GM23338 (cell line): ENCODE measurements around the gene KCNT1. TPM values are rescaled to one million over a fixed set of nuclear protein-coding genes. Genes with fewer than 3 reads are reported as not detected.

Experiments used
- ATAC-seq: fragments of 200-7000 bp; cut with Tn5 transposase; 3 replicates; pipeline ENCODE4 v1.9.1; 2020
- DNase-seq: peaks from one replicate; pipeline ENCODE4 v3.0.0-alpha.2; 2015; ENCODE audit warnings: low spot score
- H2AFZ ChIP-seq: fragments of 200-600 bp; sonication (generic); 2 replicates; pipeline ENCODE4 v1.8.0; 2016; ENCODE audit warnings: antibody characterized with exemption, mild to moderate bottlenecking, moderate library complexity
- H3F3A ChIP-seq: fragments of 200-600 bp; sonication (generic); replicated peaks from 2 replicates; pipeline ENCODE4 v1.8.0; 2017; ENCODE audit warnings: antibody characterized with exemption, mixed run types, low read depth
- H3K27ac ChIP-seq: fragments of 200-600 bp; sonication (generic); 2 replicates; pipeline ENCODE4 v1.6.1; 2016; ENCODE audit warnings: low read depth
- H3K27me3 ChIP-seq: fragments of 200-600 bp; sonication (generic); 2 replicates; pipeline ENCODE4 v1.8.0; 2016; ENCODE audit warnings: mild to moderate bottlenecking, mixed run types, moderate library complexity; ENCODE audit not compliant: insufficient read depth
- H3K36me3 ChIP-seq: fragments of 200-600 bp; sonication (generic); 2 replicates; pipeline ENCODE4 v1.8.0; 2016; ENCODE audit warnings: mild to moderate bottlenecking; ENCODE audit not compliant: insufficient read depth
- H3K4me1 ChIP-seq: fragments of 200-600 bp; sonication (generic); 2 replicates; pipeline ENCODE4 v1.8.0; 2016; ENCODE audit warnings: mild to moderate bottlenecking, moderate library complexity; ENCODE audit not compliant: insufficient read depth
- H3K4me2 ChIP-seq: fragments of 200-600 bp; sonication (generic); 2 replicates; pipeline ENCODE4 v1.7.1; 2017; ENCODE audit warnings: mixed run types
- H3K4me3 ChIP-seq: fragments of 200-600 bp; sonication (generic); 2 replicates; pipeline ENCODE4 v1.6.1; 2016; ENCODE audit warnings: mixed run types
- H3K79me2 ChIP-seq: fragments of 200-600 bp; sonication (generic); replicated peaks from 2 replicates; pipeline ENCODE4 v1.8.0; 2017; ENCODE audit warnings: mild to moderate bottlenecking; ENCODE audit not compliant: insufficient read depth
- H3K9me2 ChIP-seq: fragments of 200-600 bp; sonication (generic); 2 replicates; pipeline ENCODE4 v1.8.0; 2017; ENCODE audit not compliant: insufficient read depth
- H4K20me1 ChIP-seq: fragments of 200-600 bp; sonication (generic); replicated peaks from 2 replicates; pipeline ENCODE4 v1.8.0; 2017; ENCODE audit warnings: mild to moderate bottlenecking; ENCODE audit not compliant: insufficient read depth
- H3K27ac Mint-ChIP-seq: 2 replicates; pipeline ENCODE4 v1.8.0; 2020; ENCODE audit warnings: inconsistent platforms, mild to moderate bottlenecking, moderate library complexity, mixed read lengths
- H3K27me3 Mint-ChIP-seq: 3 replicates; pipeline ENCODE4 v1.8.0; 2022; ENCODE audit warnings: low read depth, mild to moderate bottlenecking, moderate library complexity, mixed read lengths, inconsistent platforms; ENCODE audit not compliant: insufficient read depth, poor library complexity
- H3K36me3 Mint-ChIP-seq: 3 replicates; pipeline ENCODE4 v1.8.0; 2021; ENCODE audit warnings: low read depth, mild to moderate bottlenecking, inconsistent platforms, moderate library complexity, mixed read lengths
- H3K4me1 Mint-ChIP-seq: 3 replicates; pipeline ENCODE4 v1.8.0; 2020; ENCODE audit warnings: mild to moderate bottlenecking, inconsistent platforms, mixed read lengths
- H3K4me3 Mint-ChIP-seq: 3 replicates; pipeline ENCODE4 v1.8.0; 2021; ENCODE audit warnings: moderate library complexity, mild to moderate bottlenecking, inconsistent platforms, mixed read lengths
- H3K9me3 Mint-ChIP-seq: 3 replicates; pipeline ENCODE4 v1.8.0; 2020; ENCODE audit warnings: moderate library complexity, mild to moderate bottlenecking, inconsistent platforms, mixed read lengths
- CREB1 ChIP-seq: fragments of 250-450 bp; sonication (Bioruptor Pico); IDR thresholded peaks from 2 replicates; pipeline ENCODE4 v1.5.0; 2020; ENCODE audit warnings: low read depth, mild to moderate bottlenecking, moderate library complexity
- EZH2phosphoT487 ChIP-seq: fragments of 200-600 bp; sonication (generic); IDR thresholded peaks from one replicate; pipeline ENCODE4 v1.8.1; 2018; ENCODE audit warnings: antibody characterized with exemption; ENCODE audit not compliant: unreplicated experiment
- STAT1 ChIP-seq: IDR thresholded peaks from one replicate; pipeline ENCODE4 v1.6.1; 2016; ENCODE audit warnings: antibody characterized with exemption; ENCODE audit not compliant: unreplicated experiment
- ZNF114 ChIP-seq: fragments of 250-450 bp; sonication (Bioruptor Pico); IDR thresholded peaks from 2 replicates; pipeline ENCODE4 v1.5.0; 2020; ENCODE audit warnings: mild to moderate bottlenecking, moderate library complexity
- ZNF331 ChIP-seq: fragments of 250-450 bp; sonication (Bioruptor Pico); IDR thresholded peaks from 2 replicates; pipeline ENCODE4 v1.5.0; 2020; ENCODE audit warnings: low read depth, mild to moderate bottlenecking, moderate library complexity
- polyA plus RNA-seq: library from polyadenylated mRNA; unstranded; fragments of >200 nt; fragmentation: Nextera tagmentation; extraction: Ambion mirVana; gene quantifications from 2 replicates; pipeline ENCODE4 v1.2.1, GENCODE V29; 2016
- total RNA-seq: library from RNA; depleted of rRNA; stranded (reverse); fragments of >200 nt; shearing (Covaris generic); gene quantifications from 2 replicates; pipeline ENCODE4 v1.2.3, GENCODE V29; 2014
- TF ChIP-seq, protein P1 (sequence below): fragments of 250-450 bp; sonication (Bioruptor Pico); IDR thresholded peaks from 2 replicates; pipeline ENCODE4 v1.5.0; 2020; ENCODE audit warnings: mild to moderate bottlenecking, moderate library complexity
- TF ChIP-seq, protein P2 (sequence below), 2 experiments: fragments of 200-600 bp in 1 of 2; sonication (generic) in 1 of 2; conservative IDR thresholded peaks; 2 replicates each; pipeline versions ENCODE4 v1.5.1 to v1.6.1; 2016 to 2017; ENCODE audit warnings: antibody characterized with exemption in 2 of 2, low read depth in 2 of 2, mild to moderate bottlenecking in 2 of 2, moderate library complexity in 1 of 2

The KCNT1 gene
- total and polyA plus RNA-seq, 2 experiments from 2014 or later = 0.05 to 0.28 TPM

GRCh38 chr9:135798263-135798585, 96.2 kb downstream of the KCNT1 start (continued):
- TF ChIP-seq, protein P1, sequence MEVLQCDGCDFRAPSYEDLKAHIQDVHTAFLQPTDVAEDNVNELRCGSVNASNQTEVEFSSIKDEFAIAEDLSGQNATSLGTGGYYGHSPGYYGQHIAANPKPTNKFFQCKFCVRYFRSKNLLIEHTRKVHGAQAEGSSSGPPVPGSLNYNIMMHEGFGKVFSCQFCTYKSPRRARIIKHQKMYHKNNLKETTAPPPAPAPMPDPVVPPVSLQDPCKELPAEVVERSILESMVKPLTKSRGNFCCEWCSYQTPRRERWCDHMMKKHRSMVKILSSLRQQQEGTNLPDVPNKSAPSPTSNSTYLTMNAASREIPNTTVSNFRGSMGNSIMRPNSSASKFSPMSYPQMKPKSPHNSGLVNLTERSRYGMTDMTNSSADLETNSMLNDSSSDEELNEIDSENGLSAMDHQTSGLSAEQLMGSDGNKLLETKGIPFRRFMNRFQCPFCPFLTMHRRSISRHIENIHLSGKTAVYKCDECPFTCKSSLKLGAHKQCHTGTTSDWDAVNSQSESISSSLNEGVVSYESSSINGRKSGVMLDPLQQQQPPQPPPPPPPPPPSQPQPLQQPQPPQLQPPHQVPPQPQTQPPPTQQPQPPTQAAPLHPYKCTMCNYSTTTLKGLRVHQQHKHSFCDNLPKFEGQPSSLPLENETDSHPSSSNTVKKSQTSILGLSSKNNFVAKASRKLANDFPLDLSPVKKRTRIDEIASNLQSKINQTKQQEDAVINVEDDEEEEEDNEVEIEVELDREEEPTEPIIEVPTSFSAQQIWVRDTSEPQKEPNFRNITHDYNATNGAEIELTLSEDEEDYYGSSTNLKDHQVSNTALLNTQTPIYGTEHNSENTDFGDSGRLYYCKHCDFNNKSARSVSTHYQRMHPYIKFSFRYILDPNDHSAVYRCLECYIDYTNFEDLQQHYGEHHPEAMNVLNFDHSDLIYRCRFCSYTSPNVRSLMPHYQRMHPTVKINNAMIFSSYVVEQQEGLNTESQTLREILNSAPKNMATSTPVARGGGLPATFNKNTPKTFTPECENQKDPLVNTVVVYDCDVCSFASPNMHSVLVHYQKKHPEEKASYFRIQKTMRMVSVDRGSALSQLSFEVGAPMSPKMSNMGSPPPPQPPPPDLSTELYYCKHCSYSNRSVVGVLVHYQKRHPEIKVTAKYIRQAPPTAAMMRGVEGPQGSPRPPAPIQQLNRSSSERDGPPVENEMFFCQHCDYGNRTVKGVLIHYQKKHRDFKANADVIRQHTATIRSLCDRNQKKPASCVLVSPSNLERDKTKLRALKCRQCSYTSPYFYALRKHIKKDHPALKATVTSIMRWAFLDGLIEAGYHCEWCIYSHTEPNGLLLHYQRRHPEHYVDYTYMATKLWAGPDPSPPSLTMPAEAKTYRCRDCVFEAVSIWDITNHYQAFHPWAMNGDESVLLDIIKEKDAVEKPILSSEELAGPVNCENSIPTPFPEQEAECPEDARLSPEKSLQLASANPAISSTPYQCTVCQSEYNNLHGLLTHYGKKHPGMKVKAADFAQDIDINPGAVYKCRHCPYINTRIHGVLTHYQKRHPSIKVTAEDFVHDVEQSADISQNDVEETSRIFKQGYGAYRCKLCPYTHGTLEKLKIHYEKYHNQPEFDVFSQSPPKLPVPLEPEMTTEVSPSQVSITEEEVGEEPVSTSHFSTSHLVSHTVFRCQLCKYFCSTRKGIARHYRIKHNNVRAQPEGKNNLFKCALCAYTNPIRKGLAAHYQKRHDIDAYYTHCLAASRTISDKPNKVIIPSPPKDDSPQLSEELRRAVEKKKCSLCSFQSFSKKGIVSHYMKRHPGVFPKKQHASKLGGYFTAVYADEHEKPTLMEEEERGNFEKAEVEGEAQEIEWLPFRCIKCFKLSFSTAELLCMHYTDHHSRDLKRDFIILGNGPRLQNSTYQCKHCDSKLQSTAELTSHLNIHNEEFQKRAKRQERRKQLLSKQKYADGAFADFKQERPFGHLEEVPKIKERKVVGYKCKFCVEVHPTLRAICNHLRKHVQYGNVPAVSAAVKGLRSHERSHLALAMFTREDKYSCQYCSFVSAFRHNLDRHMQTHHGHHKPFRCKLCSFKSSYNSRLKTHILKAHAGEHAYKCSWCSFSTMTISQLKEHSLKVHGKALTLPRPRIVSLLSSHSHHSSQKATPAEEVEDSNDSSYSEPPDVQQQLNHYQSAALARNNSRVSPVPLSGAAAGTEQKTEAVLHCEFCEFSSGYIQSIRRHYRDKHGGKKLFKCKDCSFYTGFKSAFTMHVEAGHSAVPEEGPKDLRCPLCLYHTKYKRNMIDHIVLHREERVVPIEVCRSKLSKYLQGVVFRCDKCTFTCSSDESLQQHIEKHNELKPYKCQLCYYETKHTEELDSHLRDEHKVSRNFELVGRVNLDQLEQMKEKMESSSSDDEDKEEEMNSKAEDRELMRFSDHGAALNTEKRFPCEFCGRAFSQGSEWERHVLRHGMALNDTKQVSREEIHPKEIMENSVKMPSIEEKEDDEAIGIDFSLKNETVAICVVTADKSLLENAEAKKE (CRISPR knock-in tag) = no peak
- TF ChIP-seq, protein P2, sequence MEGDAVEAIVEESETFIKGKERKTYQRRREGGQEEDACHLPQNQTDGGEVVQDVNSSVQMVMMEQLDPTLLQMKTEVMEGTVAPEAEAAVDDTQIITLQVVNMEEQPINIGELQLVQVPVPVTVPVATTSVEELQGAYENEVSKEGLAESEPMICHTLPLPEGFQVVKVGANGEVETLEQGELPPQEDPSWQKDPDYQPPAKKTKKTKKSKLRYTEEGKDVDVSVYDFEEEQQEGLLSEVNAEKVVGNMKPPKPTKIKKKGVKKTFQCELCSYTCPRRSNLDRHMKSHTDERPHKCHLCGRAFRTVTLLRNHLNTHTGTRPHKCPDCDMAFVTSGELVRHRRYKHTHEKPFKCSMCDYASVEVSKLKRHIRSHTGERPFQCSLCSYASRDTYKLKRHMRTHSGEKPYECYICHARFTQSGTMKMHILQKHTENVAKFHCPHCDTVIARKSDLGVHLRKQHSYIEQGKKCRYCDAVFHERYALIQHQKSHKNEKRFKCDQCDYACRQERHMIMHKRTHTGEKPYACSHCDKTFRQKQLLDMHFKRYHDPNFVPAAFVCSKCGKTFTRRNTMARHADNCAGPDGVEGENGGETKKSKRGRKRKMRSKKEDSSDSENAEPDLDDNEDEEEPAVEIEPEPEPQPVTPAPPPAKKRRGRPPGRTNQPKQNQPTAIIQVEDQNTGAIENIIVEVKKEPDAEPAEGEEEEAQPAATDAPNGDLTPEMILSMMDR (conservative IDR thresholded peaks at IDR 0.05; ENCODE audit: low read depth in 2 of 2) = no peak
- TF ChIP-seq STAT1 = no peak
- no peak for TF ChIP-seq ZNF331 (CRISPR knock-in tag)

DNA sequence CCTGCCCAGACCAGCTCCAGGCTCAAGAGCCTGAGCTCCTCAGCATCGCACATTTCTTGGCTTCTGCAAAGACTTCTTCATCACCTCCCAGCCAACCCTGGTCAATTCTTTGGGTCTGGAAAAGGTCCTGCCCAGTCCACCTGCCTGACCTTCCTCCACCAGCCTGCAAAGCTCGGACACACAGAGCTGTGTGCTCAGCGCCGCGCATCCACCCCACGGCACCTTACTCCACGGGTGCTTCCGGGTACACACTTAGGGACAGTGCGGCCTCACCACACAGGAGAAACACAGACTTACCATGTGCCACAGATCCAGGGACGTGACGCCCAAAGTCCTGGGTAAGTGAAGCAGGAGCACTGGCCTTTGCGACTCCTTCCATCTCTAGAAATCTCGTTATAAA, 97.3 kb downstream of the KCNT1 start:
- no peak overlapping the region for H3K27ac Mint-ChIP-seq
- no peaks in the 10 kb centered on the region for H3K36me3 Mint-ChIP-seq
- H3K36me3 ChIP-seq = no peaks in the 10 kb centered on the region
- no peaks in the 10 kb centered on the region for H3K9me3 Mint-ChIP-seq
- H3K79me2 ChIP-seq = no peaks in the 10 kb centered on the region
- H3K4me1 ChIP-seq = no peaks in the 10 kb centered on the region
- no peak overlapping the region for H3K4me3 ChIP-seq
- peaks cover 12% of the 10 kb centered on the region for H3K27me3 Mint-ChIP-seq
- H3K4me1 Mint-ChIP-seq = peaks cover 11% of the 10 kb centered on the region
- H3K4me2 ChIP-seq = no peak overlapping the region
- H3K27me3 ChIP-seq = no peaks in the 10 kb centered on the region
- no peak overlapping the region for H3K27ac ChIP-seq
- H3K9me2 ChIP-seq = no peaks in the 10 kb centered on the region
- DNase-seq = no peak
- ATAC-seq = no peak
- no peaks in the 10 kb centered on the region for H3F3A ChIP-seq
- H3K4me3 Mint-ChIP-seq = no peak overlapping the region
- no peak overlapping the region for H2AFZ ChIP-seq
- H4K20me1 ChIP-seq = no peaks in the 10 kb centered on the region
- TF ChIP-seq CREB1 (CRISPR knock-in tag) = no peak
- TF ChIP-seq, protein P1 (CRISPR knock-in tag) = no peak
- TF ChIP-seq EZH2phosphoT487 = no peak
- TF ChIP-seq ZNF114 (CRISPR knock-in tag) = no peak
